ENCODE measurements around the gene SLC6A18.

SLC6A18 gene

DNA sequence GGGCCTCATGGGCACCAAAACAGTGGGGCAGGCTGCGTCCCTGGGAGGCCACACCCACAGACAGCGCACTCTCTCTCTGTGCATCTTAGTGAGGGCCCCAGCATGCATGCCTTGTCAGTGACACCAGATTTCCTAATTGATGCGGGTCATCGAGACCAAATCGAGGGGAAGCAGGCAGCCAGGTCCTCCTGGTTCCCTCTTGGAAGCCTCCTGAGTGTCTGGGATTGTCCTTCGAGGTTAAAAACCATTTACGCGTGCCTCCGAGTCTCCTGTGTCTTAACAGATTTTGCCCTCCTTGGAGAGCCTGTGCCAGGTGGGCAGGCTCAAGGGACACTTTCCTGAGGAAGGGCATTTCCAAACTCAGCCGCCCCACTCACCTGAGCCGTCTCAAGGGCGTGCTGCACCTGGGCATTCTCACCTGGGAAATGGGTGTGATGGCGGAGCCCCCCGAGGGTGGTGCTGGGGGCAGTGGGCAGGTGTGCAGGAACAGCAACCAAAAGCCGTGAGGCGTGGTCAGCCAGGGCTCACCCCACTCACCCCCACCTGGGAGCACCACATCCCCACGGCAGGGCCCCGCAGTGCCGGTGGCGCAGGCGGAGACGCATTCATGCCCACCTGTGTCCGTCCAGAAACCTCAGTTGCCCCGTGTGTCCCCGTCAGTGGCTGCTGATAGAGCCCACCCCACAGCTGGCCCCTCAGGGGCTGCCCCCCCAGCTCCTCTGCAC lies 21.1 kb upstream of the SLC6A18 start:
- DNase-seq: no peak

GRCh38 chr5:1204693-1205242 lies 20.4 kb upstream of the SLC6A18 start:
- peak; percentile 6 for DNase-seq

DNA sequence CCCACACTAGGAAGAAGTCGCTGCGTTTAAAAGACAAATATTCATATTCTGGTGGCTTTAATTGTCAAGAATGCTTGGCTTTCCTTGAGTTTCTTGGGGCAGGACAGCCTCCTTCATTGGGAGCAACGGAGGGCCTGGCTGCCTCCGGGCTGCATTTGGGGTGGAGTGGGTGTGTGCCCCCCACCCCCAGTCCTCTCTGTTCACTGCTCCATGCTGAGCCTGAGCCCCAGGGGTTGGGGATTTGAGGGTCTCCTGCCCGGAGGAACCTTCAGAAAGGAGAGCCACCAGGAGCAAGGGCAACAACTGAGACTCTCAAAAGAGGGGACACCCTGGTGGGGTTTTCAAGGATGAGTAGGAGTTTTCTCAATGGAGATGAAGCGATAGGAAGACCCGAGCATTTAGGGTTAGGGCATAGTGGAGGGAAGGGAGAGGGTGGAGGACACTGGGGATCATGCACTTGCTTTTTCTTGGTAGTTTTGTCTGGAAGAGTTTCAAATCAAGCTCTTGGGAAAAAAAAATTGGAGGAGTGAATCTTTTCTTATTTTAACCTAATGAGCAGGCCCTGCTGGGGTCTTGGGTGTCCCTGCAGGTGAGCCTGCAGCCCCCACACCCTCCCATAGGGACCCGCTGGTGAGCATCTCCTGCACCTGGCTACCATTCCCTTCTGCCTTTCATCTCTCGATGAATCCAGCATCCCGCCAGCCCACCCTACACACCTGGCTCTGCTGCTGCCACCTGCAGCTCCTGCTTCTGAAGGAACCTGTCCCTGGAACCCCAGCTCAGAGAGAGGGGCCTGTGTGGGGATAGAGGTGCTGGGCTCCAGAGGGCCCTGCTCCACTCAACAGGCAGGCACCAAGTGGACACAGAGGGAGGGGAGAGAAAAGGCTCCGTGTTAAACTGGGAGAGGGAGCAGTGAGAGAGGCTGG lies 19.7 kb upstream of the SLC6A18 start:
- no peak for DNase-seq

DNA sequence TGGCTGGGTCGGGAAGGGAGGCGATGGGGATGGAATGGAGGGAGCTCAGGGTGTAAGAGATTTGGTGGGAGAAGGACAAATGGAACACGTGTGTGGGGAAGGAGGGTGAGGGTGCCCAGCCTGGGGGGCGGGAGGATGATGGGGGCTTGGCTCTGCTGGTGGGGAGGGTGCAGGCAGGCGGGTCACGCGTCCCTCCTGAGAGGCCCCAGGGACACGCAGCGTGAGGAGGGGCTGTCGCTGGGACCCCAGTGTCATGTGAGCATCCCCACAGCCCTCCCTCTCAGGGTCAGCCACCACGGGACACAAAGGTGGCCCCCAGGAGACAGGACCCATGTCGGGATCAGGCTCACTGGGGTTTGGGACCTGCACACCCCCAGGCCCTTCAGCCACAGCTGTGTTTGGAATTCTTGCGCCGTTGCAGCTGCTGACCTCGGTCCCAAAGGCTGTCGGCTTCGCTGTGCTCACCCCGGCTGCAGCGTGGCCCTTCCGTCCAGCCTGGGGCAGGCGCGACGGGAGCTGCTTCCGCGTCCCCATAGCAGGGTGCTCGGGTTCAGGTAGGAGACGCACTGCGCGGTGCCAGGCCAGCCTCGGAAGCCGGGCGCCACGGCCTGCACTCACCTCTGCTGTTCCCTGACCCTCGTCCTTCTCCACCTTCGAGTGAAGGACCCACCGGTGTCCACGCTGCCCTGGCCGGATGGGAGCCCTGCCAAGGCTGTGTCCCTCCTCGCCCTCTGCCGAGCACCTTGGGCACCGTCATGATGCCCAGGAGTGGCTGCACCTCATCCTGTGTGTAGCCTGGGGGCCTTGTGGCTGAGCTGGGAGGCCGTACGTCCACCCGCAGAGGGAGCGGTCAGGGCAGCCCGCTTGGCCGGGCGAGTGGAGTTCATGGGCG lies 18.4 kb upstream of the SLC6A18 start:
- DNase-seq: no peak

- DNase-seq: no peak
These were observed 17.6 kb upstream of the SLC6A18 start for GRCh38 chr5:1207555-1207954.

GRCh38 chr5:1208221-1208742 lies 16.9 kb upstream of the SLC6A18 start:
- DNase-seq: peak; percentile 14

GRCh38 chr5:1208743-1209488 lies 16.3 kb upstream of the SLC6A18 start:
- DNase-seq: peak; percentile 71

DNA sequence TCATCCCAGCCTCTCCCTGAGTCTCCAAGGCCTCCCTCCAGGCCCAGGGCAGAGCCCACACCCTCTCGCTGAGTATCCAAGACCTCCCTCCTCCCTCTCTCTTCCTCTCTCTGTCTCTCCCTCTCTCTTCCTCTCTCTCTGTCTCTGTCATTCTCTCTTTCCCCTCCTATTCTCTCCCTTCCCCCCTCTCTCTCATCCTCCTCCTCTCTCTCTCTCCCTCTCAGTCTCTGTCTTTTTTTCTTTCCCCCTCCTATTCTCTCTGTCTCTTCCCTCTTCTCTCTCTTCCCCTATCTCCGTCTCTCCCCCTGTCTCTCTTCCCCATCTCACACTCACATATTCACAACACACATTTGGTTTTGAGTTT lies 15.7 kb upstream of the SLC6A18 start:
- no peak for DNase-seq

- no peak for DNase-seq
These were observed 15.0 kb upstream of the SLC6A18 start for GRCh38 chr5:1209896-1210776.

- no peak for DNase-seq
These were observed 14.3 kb upstream of the SLC6A18 start for GRCh38 chr5:1210832-1211251.

DNA sequence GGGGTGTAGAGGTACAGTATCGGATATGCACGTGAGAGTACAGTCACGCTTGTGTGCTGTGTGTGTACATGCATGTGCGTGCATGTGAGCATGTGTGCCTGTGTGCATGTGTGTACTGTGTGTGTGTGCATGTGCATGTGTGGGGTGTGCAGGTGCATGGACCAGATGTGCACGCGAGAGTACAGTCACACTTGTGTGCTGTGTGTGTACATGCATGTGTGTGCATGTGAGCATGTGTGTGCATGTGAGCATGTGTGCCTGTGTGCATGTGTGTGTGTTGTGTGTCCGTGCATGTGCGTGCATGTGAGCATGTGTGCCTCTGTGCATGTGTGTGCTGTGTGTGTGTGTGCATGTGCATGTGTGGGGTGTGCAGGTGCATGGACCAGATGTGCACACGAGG lies 13.5 kb upstream of the SLC6A18 start:
- no peak for DNase-seq

- DNase-seq: no peak
These were observed 12.9 kb upstream of the SLC6A18 start for GRCh38 chr5:1212271-1212670.

DNA sequence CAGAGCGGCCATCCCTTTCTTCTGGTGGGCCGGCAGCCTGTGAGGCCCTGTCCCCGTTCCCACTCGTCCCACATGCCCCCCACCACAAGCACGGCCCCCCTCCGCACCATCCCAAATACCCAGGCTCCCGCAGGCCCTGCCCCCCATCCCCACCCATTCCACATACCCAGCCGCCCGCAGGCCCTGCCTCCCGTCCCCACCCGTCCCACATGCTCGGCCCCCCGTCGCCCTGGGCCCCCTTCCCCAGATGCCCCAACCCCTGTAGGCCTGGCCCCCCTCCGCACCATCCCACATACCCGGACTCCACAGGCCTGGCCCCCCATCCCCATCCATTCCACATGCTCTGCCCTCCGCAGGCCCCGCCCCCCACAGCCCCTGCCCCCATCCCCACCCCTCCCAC lies 12.3 kb upstream of the SLC6A18 start:
- DNase-seq: no peak

GRCh38 chr5:1213508-1214162 lies 11.5 kb upstream of the SLC6A18 start:
- DNase-seq: no peak

GRCh38 chr5:1214163-1214935 lies 10.8 kb upstream of the SLC6A18 start:
- no peak for DNase-seq

DNA sequence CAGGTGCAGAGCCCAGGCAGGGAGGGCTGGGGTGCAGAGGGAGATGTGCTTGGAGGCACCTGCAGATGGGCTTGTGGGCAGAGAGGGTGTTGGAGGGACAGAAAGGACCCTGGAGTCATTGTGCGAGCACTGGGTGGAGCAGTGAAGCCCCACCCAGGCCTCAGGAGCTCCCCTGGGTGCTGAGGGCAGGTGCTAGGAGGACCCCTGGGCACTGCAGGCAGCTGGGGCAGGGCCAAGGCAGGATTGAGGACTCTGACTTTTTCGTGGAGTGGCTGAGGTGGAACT lies 10.3 kb upstream of the SLC6A18 start:
- DNase-seq: no peak

GRCh38 chr5:1215320-1216096 lies 9.7 kb upstream of the SLC6A18 start:
- no peak for DNase-seq

GRCh38 chr5:1216211-1216917 lies 8.8 kb upstream of the SLC6A18 start:
- DNase-seq: no peak
